Endothelial cell (in vitro differentiated cells): ENCODE results near the gene RAD51AP2. TPM values are rescaled to one million over a fixed set of nuclear protein-coding genes. Genes with fewer than 3 reads are reported as not detected.
A peak's percentile ranks its signal among the peaks of the same experiment; 100 is the strongest.

Experiments used
- DNase-seq: peaks from one replicate; pipeline ENCODE4 v3.0.0; 2021; ENCODE audit warnings: low spot score
- H3K27ac Mint-ChIP-seq: one replicate; pipeline ENCODE4 v1.8.0; 2021; ENCODE audit warnings: mixed read lengths, inconsistent platforms; ENCODE audit not compliant: unreplicated experiment
- H3K27me3 Mint-ChIP-seq: one replicate; pipeline ENCODE4 v1.8.0; 2021; ENCODE audit warnings: mild to moderate bottlenecking, moderate library complexity, mixed read lengths, inconsistent platforms; ENCODE audit not compliant: unreplicated experiment
- H3K36me3 Mint-ChIP-seq: one replicate; pipeline ENCODE4 v1.8.0; 2021; ENCODE audit warnings: mild to moderate bottlenecking, low read depth, mixed read lengths, inconsistent platforms; ENCODE audit not compliant: unreplicated experiment
- H3K4me1 Mint-ChIP-seq: one replicate; pipeline ENCODE4 v1.8.0; 2021; ENCODE audit warnings: mild to moderate bottlenecking, mixed read lengths, inconsistent platforms; ENCODE audit not compliant: unreplicated experiment
- H3K4me3 Mint-ChIP-seq: one replicate; pipeline ENCODE4 v1.8.0; 2021; ENCODE audit warnings: mild to moderate bottlenecking, mixed read lengths, inconsistent platforms; ENCODE audit not compliant: unreplicated experiment
- H3K9me3 Mint-ChIP-seq: one replicate; pipeline ENCODE4 v1.8.0; 2021; ENCODE audit warnings: mixed read lengths, inconsistent platforms; ENCODE audit not compliant: unreplicated experiment
- CTCF ChIP-seq: fragments of 200-600 bp; sonication (generic); IDR thresholded peaks from one replicate; pipeline ENCODE4 v1.5.0; 2021; ENCODE audit warnings: antibody characterized with exemption; ENCODE audit not compliant: unreplicated experiment
- total RNA-seq: library from RNA; stranded (reverse); fragmentation: NEBNext Ultra II Directional; extraction: Animal tissue kit (Norgen Biotek cat#: 25700); gene quantifications from one replicate; pipeline ENCODE4 v1.2.1, GENCODE V29; 2021; ENCODE audit not compliant: unreplicated experiment

Gene RAD51AP2
- total RNA-seq, 1 donor from 2014 or later, result 0.44 TPM

DNA sequence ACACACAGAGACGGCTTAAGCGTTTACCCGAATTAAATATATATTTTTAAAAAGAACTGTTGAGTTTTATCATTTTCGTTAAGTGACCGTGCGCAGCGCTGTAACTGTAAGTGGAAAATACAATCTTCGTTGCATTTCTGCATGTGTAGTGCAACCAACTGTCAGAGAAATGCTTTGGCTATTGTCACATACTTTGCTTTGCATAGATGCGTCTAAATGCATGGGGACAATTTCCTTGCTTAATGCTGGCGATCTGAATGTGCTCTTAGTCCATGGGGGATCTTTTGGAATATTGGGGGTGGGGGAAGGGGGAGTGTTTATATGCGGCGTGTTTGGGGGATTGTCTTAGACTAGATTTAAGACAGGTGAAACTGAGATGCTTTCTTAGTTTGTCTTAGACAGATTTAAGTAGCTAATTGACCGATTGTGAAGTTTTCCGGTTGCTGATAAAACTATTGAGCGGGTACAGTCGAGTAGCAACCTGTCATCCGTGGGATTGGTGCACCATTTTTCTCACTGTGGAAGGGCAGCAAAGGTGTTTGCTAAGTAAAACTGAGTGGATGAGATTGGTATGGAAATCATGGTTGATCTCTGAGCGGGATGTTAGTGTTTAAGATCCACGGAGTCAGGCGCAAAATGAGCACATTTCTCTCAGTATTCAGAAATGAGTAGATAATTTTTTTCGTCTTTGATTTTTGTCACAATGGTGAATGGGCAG is 22.7 kb upstream of the RAD51AP2 start:
- no peaks in the 10 kb centered on the region for H3K36me3 Mint-ChIP-seq
- peak overlapping the region; percentile 95 for H3K4me3 Mint-ChIP-seq
- H3K4me1 Mint-ChIP-seq, result peaks cover 35% of the 10 kb centered on the region
- H3K27ac Mint-ChIP-seq, result peak overlapping the region; percentile 57
- H3K27me3 Mint-ChIP-seq, result peaks cover 5% of the 10 kb centered on the region
- no peaks in the 10 kb centered on the region for H3K9me3 Mint-ChIP-seq
- TF ChIP-seq CTCF, result no peak
- DNase-seq, result no peak

DNA sequence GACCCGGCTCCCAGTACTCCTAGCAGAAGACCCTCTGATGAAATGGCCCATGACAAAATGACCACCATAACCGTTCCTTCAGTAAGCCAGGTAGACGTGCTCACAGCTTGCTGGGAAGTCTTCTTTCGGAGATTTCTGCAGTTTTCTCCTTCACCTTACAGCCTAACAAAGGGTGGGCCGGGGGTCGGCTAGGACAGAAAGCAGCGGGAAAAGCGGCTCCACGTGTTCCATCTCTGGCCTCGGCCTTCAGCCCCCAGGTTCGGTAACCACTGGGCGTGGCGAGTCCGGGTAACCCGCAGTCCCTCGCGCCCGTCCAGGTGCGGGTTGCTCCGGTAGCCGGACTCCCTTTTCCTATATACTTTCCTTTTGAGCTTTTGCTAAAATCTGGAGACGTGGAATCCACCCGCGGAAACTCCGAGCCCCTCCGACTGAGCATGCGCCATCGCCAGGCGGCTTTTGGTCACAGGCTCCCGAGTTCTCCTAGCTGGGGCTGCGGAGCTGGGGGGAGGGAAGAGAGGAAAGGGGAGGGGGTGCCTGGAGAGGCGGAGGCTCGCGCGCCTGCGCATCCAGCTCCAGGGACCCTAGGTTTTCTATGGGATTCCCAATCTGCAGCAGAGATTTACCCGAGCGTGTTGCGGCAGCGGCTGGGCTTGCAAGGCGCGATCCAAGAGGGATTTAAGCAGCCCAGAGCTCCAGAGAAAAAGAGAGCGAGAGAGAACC is 22.0 kb upstream of the RAD51AP2 start, which contains the start of gene VSNL1:
VSNL1 (plus strand) TSS at position 604 of the 720 bp plus-strand sequence. CDS start 51,379 bp downstream, outside the sequence.
- H3K27me3 Mint-ChIP-seq, result peaks cover 5% of the 10 kb centered on the region
- peak within 1 kb of the TSS; percentile 95 for H3K4me3 Mint-ChIP-seq
- TF ChIP-seq CTCF, result no peak
- H3K27ac Mint-ChIP-seq, result peak within 1 kb of the TSS; percentile 57
- no peaks in the 10 kb centered on the region for H3K36me3 Mint-ChIP-seq
- DNase-seq, result peak; percentile 94
- peaks cover 33% of the 10 kb centered on the region for H3K4me1 Mint-ChIP-seq
- H3K9me3 Mint-ChIP-seq, result no peaks in the 10 kb centered on the region

DNA sequence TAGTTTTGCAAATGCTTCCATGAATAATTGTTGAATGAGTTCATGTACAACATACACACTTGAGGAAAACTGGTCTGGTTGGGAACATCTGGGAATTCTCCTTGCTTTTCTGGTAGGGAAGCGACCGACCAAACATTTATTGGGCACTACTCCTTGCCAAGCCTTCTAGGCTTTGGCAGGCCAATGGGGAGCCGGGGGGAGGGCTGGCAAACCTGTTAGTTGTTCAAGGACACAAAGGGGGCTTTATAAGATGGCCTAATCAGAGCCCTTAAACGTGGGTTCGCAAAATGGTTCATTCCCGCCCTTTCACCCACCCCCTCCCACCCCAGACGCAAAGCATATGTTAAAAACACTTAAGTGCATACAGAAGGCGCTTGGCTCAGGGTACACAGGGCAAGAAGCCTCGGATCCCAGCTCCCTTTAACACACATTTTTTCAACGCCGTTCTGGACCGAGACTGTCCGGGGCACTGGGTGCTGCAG is 21.4 kb upstream of the RAD51AP2 start:
- H3K27ac Mint-ChIP-seq, result no peak overlapping the region
- peaks cover 5% of the 10 kb centered on the region for H3K27me3 Mint-ChIP-seq
- DNase-seq, result peak; percentile 27
- H3K9me3 Mint-ChIP-seq, result no peaks in the 10 kb centered on the region
- no peaks in the 10 kb centered on the region for H3K36me3 Mint-ChIP-seq
- TF ChIP-seq CTCF, result no peak
- peaks cover 32% of the 10 kb centered on the region for H3K4me1 Mint-ChIP-seq
- peak overlapping the region; percentile 95 for H3K4me3 Mint-ChIP-seq

DNA sequence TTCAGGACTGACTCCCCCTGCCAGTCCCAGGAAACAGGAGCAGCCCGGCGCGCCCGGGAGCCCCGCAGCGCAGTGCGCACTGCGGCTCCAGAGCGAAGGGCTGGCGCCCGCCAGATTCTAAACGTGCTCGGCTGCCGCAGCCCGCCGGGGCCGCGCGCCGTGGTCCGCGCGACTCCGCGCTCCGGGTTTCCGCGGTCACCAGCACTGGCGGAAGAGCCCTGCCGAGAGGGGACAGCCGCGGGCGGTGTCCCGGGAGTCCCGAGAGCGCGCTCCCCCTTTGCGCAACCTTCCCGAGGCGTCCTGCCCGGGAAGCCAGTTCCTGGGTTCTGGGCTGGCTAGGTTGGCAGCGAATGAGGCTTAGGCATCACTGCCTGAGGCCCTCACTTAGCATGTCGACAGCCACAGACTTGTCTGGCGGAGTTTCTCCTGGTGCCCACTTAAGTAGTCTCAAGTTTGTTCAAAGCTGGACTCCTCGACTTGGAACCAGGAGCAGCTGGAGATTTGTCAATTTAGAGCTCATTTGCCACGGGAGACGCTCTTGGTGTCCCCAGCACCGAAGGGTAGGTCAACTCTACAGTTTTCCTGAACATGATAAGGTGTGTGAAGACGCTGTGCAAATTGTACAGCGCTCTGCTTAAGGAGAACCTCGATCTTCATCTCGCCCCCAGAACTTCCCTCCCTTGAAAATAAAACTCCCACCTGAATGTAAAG is 20.8 kb upstream of the RAD51AP2 start:
- Mint-ChIP-seq H3K27ac (no peak overlapping the region), H3K4me1 (peaks cover 25% of the 10 kb centered on the region), H3K4me3 (peak overlapping the region; percentile 95), H3K9me3 (no peaks in the 10 kb centered on the region), H3K27me3 (peaks cover 5% of the 10 kb centered on the region), H3K36me3 (no peaks in the 10 kb centered on the region)
- DNase-seq, result peak; percentile 85
- no peak for TF ChIP-seq CTCF
